HG02623 (cell line): ENCODE measurements around the gene ADGB.
A peak's percentile ranks its signal among the peaks of the same experiment; 100 is the strongest.
"Not testable (repeated sequence)": the region's sequence is repeated elsewhere in the genome, so short reads cannot be mapped to it uniquely, and the experiment has no call there.

ENCODE experiments used
- ATAC-seq: cut with Tn5 transposase; IDR thresholded peaks from one replicate; pipeline ENCODE4 v1.9.1; 2021; ENCODE audit warnings: moderate library complexity; ENCODE audit not compliant: unreplicated experiment

Gene ADGB

DNA sequence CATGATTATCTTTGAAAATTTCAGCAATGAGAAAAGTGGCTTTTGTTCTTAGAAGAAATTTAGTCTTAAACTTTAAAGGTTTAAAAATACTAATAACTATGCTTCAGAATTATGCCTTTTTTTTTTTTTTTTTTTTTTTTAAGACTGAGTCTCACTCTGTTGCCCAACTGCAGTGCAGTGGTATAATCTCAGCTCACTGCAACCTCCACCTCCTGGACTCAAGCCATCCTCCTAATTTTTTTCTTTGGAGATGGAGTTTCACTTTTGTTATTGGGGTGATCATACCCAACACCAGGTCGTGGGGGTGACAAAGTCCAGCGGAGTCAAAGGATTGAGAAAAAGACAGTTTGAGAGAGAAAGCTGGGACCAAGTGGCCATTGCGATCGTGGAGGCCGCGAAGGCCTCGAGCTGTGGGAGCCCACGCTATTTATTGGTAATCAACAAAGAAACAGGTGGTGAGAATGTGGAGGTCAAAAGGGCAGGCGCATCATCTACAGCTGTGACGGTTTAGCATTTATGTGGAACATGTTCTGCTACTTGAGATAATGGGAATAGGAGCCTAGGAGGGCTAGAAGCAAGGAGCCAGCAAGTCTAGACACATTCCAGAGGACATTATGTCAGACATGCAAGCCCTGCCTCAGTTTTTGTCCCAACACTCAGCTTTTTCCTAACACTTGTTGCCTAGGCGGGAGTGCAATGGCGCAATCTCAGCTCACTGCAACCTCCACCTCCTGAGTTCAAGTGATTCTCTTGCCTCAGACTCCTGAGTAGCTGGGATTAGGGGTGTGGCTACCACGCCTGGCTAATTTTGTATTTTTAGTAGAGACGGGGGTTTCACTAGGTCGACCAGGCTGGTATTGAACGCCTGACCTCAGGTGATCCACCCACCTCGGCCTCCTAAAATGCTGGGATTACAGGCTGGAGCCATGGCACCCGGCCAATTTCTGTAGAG lies 217.0 kb downstream of the ADGB start:
- ATAC-seq: not testable (repeated sequence)

DNA sequence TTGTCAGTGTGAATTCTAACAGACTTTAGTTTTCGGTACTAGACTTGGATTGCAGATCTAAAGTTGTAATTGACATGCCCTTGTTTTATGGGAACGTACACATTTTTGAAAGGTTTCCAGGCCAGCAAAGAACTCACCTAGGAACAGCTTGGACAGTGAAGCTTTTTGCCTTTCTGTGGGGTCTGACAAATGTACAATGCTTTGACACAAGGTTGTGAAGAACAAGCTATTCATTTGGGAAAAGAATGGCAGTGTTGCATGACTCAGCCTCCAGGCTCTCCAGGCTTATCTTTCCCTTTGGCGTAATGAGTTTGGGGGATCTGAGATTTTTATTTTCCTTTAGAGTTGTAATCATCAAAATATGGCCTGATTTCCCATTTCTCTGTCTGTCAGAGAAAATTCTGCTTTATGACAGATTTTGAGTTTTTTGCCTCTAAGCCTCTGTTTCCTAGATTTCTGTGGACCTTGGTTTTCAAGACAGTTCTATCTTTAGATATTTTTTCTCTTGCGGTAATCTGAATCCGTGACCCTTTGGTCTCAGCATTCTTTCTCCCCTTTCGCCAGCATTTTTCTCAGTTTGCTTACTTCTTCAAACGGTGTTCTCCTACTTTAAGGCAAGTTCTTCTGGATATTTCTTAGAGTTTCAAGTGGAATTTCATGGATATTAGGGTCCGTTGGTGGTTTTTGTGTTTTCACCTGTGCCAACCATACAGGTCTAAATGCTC lies 221.0 kb downstream of the ADGB start:
- no peak for ATAC-seq

DNA sequence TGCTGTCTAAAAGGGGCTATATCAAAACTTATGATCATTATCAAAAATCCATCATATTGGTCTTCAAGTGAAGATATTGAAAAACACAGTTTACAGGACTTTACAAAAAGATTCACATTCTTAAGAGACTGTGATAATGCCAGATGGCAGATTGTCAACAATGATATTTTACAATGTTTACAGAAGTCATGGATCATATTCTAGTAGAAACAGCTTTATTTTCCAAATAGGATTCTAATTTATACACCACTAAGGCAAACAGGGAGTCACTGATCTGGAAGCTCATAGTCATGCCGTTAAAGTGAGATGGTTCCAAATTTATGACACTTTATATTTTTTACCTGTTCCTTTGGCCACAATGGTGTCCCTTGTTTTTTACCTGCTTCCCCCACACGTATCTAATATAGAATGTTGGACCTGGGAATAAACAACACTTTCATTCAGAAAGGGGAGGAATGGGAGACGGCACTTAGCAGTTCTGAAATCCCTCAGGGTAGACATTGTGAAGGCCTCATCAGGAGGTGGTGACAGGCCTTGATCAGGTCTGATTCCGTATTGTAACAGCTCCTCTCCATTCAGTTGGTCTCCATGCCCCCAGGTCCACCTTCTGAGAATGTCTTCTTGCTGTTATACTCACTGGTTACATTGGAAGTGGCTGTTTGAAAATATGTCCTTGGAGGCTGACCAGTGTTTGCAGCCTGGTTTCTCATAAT lies 228.6 kb downstream of the ADGB start:
- ATAC-seq: no peak

DNA sequence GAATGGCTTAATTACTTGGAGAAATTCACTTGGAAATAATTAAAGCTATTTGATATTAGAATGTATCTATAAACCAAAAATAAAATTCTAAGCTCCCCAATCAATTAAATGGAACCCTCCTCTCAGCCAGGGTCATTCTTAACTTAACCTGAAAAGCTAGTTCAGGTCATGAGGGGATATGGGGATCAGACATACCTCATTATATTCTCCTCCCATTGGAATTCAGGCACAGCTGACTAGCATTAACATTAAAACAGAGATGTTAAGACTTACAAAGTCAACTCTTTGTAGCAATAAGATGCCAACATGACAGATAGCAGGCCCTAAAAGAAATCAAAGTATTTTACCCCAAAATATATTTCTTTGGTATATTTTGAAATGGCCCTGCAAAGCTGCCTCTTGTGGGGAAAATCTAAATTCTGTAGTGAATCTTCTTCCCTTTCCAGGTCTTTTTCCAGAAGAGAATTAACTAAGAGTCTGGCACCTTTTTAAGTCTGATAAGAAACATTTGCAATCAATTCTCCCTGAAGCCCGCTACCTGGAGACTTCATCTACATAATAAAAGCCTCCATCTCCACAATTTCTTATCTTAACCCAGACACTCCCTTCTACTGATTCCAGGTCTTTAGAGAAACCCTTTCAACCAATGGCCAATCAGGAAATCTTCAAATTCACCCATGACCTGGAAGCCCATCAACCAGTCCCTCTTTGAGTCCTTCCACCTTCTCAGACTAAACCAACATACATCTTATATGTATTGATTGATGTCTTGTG lies 231.2 kb downstream of the ADGB start:
- no peak for ATAC-seq

DNA sequence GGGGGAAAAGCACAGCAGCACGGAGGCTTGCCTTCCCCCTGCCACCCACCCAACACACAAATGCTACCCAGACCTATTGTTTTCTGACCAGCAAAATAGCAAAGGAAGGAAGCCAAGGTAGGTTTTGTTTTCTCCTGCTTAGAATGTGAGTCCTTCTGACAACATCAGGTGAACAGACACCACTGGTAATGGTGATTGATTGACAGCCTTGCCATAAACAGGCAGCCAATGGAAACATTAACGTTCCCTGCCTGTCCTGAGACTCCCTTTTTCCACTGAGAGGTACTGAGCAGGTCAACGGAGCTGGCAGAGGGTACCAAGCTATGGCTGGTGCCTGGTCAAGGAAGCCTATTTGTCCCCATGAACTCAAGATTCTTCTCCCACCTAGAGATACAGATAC lies 234.4 kb downstream of the ADGB start:
- ATAC-seq: no peak

DNA sequence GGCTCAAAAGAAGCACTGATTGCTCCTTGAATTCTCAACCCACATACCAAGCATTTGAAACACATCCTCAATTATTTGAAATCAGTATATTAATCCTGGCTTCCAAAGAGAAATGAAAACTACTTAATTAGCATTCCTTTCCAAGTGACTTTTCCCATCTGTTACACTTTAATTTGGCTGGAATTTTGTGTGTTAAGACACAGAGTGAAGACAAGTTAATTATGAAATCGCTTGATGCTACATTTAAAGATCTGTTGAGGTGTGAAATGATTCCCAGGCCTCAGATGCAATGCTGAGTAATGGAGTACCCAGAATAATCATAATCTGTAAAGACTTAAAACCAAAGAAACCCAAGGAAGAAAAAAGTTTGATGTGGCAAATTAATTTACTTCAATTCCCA lies 241.4 kb downstream of the ADGB start:
- ATAC-seq: no peak

DNA sequence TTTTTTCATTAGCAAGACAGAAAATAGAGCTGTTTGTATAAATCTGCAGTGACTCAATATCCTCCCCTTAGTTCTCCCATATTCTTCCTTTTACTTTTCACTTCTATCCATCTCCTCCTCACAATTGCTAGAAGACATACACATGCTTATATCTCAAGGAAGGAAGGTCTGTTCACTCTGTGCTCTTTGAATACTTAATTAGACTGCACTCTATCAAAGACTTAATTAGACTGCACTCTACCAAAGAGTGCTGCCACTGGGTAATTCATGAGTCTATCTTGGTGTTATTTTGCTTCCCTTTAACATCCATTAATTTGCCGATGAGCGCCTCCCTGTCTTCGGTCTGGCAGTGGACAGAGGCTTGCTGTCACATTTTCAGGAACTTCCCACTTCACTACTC lies 241.9 kb downstream of the ADGB start:
- no peak for ATAC-seq

DNA sequence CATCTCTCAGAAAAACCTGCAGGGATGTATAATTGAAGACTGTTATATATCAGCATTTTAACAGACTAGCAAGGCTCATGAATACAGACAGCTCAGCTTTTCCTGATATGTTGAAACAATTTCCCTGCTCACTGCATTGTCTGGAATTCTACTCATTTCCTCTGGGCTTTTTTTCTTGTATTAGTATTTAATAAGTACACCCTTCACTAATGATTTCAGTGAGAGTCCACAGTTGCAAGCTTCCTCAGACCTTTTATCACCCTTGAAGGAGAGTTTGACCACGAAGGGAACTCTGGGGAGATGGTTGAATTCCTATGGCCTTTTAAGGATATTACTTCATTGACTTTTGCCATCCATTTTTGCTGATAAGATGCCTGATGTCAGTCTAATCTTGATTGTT lies 248.7 kb downstream of the ADGB start:
- ATAC-seq: no peak

DNA sequence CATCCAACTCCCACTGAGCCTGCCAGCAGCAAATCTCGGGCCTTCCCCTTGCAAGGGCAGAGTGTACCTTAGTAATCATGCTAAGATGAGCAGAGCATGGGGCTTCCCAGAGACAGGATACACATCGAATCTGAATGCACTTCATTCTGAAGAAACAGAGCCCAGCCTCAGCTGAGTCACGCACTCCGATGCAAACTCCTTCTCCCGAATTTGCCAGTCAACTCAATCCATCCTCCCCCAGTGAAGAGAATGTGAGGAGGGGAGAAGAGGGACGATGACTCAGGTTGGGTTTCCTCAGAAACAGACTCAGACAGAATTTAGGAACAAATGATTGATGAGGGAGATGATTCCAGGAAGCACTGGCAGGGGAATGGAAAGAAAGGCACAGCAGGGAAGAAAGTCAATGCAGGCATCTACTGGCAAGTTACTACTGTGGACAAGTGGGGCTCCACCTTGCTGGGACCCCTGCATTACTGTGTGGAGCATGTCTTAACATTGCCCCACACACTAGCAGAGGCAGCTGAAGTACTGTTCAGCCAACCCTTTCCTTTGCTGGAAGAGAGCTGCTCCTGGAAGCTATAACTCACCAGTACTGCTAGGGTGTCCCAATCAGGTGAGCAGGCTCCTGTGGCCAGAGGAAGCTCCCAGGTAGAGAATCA lies 251.6 kb downstream of the ADGB start:
- no peak for ATAC-seq

DNA sequence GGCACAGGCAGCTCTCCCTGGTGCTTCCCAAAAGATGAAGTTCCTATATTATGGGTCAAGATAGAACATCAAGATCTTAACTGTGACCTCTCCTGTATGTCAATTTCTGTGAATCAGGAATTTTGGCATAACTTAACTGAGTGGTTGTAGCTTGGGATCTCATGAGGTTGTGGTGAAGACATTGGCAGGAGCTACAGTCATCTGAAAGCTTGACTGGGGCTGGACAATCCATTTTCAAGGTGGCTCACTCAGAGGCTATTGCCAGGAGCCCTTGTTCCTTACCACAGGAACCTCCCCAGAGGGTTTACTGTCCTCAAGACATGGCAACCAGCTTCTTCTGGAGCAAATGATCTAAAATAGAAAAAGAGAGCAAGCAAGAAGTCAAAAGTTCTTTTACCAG lies 252.2 kb downstream of the ADGB start:
- ATAC-seq: no peak

DNA sequence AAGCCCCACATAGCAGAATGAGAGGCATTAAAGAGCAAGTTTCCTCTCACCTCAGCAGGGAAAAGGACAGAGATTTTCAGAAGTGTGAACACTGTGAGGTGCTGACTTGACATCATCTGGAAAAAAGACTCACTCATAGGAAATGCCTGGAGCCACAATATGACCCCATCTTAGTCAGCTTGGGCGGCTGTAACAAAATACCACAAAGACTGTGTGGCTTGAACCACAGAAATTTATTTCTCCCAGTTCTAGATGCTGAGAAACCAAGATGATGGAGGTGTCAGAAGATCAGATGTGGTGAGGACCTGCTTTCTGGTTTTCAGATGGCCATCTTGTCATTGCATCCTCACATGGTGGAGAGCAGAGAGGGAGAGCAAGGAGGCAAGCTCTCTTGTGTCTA lies 253.1 kb downstream of the ADGB start:
- no peak for ATAC-seq

DNA sequence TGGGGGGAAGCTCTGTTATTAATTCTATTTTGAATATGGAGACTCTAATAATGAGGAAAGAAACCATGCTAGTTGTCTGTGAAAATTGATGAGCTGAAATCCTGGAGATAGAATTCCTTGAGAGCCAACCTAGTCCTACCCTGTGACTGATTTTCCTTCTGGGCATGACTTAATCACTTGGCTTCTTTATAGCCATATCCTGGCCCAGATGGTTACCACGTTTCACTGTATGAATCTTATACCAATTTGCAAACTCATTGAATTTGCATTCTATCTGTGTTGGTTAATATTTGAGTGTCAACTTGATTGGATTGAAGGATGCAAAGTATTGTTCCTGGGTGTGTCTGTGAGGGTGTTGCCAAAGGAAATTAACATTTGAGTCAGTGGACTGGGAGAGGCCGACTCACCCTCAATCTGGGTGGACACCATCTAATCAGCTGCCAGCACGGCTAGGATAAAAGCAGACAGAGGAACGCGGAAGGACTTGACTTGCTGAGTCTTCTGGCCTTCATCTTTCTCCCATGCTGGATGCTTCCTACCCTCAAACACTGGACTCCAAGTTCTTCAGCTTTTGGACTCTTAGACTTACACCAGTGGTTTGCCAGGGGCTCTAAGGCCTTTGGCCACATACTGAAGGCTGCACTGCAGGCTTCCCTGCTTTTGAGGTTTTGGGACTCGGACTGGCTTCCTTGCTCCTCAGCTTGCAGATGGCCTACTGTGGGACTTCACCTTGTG lies 255.9 kb downstream of the ADGB start:
- ATAC-seq: not testable (repeated sequence)

DNA sequence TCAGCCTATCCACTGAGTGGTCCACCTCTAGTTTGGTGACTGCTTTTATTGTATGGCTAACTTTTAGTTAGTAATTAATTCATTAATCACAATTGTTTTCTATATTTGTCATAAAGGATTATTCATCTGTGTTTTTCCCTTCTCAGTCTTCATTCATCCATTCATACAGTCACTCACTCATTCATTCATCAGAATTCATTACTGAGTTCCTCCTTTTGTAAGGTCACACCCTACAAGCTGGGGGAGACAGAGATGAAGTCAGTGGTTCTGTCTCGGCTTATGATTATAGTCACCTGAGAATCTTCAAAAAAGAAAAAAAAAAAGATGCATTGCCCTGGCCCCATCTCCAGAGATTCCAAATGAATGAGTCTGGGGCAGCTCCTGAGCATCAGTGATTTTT lies 257.1 kb downstream of the ADGB start:
- no peak for ATAC-seq

DNA sequence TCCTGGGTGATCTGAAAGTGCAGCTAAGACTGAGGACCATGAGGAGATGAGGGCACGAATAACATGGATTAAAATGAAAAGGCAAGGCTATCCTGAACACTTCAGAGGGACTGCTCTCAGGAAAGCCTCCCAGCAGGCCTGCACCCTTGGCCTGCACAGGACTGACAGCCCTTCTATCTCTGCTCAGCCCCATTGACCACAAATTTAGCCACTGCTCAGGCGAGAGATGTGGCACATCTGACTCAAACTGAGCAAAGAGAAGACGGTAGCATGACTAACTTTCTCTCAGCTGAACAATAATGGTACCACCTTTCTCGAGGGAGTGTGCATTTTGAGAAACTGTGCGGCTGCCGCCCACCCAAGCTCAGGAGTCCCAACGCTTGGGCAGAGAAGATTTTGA lies 257.5 kb downstream of the ADGB start:
- ATAC-seq: peak; percentile 45

DNA sequence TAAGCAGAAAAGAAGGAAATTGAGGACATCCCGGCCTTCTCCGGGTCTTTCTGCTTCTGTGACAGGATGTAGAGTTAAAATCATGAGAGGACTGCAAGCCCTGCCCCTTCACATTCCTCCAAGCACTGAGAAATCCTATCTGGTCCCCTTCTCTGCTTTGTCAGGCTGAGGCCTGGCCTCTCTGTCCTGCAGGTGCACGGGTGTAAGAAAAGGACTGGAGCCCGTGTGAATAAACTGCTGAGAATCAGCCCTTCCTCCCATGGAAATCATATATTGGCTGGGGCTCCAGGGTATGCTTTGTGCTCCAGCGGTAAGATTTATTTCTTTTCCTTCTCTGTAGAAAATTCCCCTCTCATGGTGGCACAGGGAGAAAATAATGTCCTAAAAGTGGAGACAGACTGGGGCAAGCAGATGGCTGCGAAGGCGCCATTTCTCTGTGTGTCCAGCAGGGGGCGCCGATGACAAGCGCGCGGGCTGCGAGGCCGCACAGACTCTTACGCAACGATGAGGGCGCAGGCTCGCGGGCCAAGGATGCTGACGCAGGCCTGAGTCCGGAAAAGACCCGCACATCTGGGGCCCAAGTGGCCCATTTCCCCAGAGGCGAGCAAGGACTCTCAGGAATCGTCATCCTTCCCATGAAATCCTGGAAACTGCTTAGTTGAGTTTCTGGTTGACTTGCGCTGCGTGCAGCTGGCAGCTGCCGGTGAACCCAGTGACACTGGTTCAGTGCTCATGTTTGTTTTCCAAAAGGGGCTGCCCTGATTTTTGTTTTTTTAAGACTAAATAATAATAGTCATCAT lies 258.6 kb downstream of the ADGB start:
- ATAC-seq: peak; percentile 91

DNA sequence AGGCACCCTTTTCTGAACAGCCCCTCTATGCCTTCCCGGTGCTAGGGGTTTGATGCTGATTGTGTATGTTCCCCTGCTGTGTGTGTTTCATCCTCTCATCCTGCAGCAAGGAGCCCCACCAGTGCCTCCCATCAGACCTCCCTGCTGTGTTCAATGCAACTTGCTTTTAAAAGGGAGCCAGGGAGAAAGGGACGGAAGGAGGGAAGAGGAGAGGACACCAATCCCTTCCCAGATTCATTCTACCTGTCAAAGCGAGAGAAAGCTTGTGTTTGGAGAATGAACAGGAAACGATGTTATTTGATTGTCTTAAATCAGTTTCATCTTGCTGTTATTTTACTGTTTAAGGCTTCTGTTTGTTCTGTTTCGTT lies 259.2 kb downstream of the ADGB start:
- no peak for ATAC-seq

DNA sequence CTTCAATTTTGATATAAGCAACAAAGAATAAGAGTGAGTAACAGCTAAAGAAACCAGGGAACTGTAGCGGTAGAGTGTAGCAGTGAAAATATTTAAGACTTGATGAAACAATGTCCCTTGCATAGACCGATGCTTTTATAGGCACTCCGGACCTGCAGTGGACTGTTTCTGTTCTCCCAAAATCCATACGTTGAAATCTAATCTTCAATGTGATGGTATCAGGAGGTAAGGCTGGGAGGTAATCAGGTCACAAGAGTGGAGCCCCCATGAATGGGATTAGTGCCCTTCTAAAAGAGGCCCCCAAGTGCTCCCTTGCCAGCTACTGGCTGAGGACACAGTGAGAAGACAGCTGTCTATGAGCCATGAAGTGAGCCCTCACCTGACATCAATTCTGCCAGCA lies 260.4 kb downstream of the ADGB start:
- ATAC-seq: no peak

DNA sequence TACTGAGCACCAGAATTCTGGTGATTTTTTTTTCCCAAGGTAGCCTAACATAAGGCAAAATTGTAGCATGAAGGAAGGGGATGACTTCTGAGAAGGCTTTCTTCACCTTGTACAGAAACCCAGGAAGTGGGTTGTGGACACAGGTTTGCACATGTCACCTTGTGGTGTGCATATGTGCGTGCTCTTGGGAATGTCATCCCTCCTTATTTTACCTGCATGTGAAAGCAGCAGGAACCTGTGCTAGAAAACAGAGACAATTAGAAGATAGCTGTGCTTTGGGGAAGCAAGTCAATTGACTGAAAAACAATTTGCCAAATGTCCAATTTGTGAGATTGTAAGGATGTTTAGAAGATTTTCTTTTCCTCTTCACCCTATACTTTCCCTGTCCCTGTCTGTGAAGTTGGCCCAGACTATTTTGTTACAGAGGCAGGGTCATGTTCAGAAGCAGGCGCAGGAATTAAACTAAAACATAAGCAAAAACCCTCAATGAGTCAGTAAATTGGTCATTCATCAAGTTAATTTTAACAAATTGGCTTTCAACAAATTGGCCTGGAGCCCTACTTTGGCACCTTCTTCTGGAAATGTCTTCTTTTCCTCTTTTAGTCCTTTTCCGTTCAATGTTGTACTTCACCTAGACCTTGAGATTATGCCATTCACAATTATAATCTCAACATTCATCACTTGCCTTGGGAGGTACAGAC lies 261.2 kb downstream of the ADGB start:
- no peak for ATAC-seq
